MM.1S (cell line): ENCODE results near the gene OR13C3.

Experiments used
- DNase-seq: peaks from one replicate; pipeline ENCODE4 v3.0.0-alpha.2; 2015
- H2AFZ ChIP-seq: fragments of 300-600 bp; sonication (generic); 2 replicates; pipeline ENCODE4 v1.6.0; 2016; ENCODE audit warnings: antibody characterized with exemption, low read length
- H3F3A ChIP-seq: fragments of 300-600 bp; sonication (generic); 2 replicates; pipeline ENCODE4 v1.6.1; 2016; ENCODE audit warnings: mild to moderate bottlenecking, antibody characterized with exemption, low read length, moderate library complexity, mixed read lengths; ENCODE audit not compliant: insufficient read depth
- H3K27ac ChIP-seq: fragments of 300-600 bp; sonication (generic); 2 replicates; pipeline ENCODE4 v1.5.1; 2016; ENCODE audit warnings: mild to moderate bottlenecking, low read length
- H3K27me3 ChIP-seq: fragments of 300-600 bp; sonication (generic); replicated peaks from 2 replicates; pipeline ENCODE4 v1.6.0; 2016; ENCODE audit warnings: low read length; ENCODE audit not compliant: insufficient read depth
- H3K36me3 ChIP-seq: fragments of 300-600 bp; sonication (generic); replicated peaks from 2 replicates; pipeline ENCODE4 v1.6.1; 2016; ENCODE audit warnings: mild to moderate bottlenecking, low read length, mixed read lengths; ENCODE audit not compliant: insufficient read depth
- H3K4me1 ChIP-seq: fragments of 300-600 bp; sonication (generic); 2 replicates; pipeline ENCODE4 v1.6.1; 2016; ENCODE audit warnings: low read length, mixed read lengths
- H3K4me2 ChIP-seq: fragments of 300-600 bp; sonication (generic); 2 replicates; pipeline ENCODE4 v1.6.0; 2016; ENCODE audit warnings: low read depth, low read length
- H3K4me3 ChIP-seq: fragments of 300-600 bp; sonication (generic); 2 replicates; pipeline ENCODE4 v1.5.1; 2016; ENCODE audit warnings: low read length, mixed read lengths
- H3K79me2 ChIP-seq: fragments of 300-600 bp; sonication (generic); 2 replicates; pipeline ENCODE4 v1.6.1; 2016; ENCODE audit warnings: mixed run types, low read length, mixed read lengths
- H3K9ac ChIP-seq: fragments of 300-600 bp; sonication (generic); 2 replicates; pipeline ENCODE4 v1.6.1; 2016; ENCODE audit warnings: low read length, mixed read lengths
- H3K9me2 ChIP-seq: fragments of 300-600 bp; sonication (generic); replicated peaks from 2 replicates; pipeline ENCODE4 v1.6.1; 2016; ENCODE audit warnings: mild to moderate bottlenecking, low read length, mixed read lengths; ENCODE audit not compliant: insufficient read depth
- H3K9me3 ChIP-seq: fragments of 300-600 bp; sonication (generic); replicated peaks from 2 replicates; pipeline ENCODE4 v1.6.1; 2016; ENCODE audit warnings: mild to moderate bottlenecking, low read length, mixed read lengths; ENCODE audit not compliant: insufficient read depth
- H4K20me1 ChIP-seq: fragments of 300-600 bp; sonication (generic); 2 replicates; pipeline ENCODE4 v1.6.1; 2016; ENCODE audit warnings: mild to moderate bottlenecking, low read length, moderate library complexity, mixed read lengths; ENCODE audit not compliant: insufficient read depth
- CTCF ChIP-seq: fragments of 300-600 bp; sonication (generic); IDR thresholded peaks from 2 replicates; pipeline ENCODE4 v1.5.1; 2016; ENCODE audit warnings: antibody characterized with exemption, low read length, mixed read lengths
- EZH2 ChIP-seq: fragments of 300-600 bp; sonication (generic); optimal IDR thresholded peaks from 2 replicates; pipeline ENCODE3; 2017; ENCODE audit warnings: low read depth, mild to moderate bottlenecking, antibody characterized with exemption, low read length, mixed read lengths
- EZH2phosphoT487 ChIP-seq: fragments of 300-600 bp; sonication (generic); IDR thresholded peaks from 2 replicates; pipeline ENCODE4 v1.6.1; 2018; ENCODE audit warnings: antibody characterized with exemption, low read length

The OR13C3 gene

DNA sequence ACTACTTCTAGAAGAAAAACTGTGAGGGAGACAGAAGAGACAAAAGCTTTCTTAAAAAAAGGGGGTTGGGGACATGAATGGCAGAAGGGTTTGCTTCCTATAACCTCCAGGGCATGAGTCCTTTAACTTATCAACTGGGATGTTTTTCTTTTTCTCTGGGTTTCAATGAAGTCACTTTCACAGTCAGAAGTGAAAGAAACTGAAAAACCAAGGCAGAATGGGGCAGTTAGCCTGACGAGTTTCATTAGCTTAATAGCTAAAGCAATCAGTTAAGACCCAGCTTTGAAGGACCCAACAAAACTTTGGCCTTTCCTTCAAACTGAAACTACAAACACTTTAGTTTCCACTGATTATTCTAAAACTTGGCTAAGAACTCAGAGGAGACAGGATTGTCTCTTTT, 27.7 kb upstream of the OR13C3 start:
- Histone ChIP-seq H3K27ac (no peak overlapping the region), H2AFZ (no peak overlapping the region), H4K20me1 (no peaks in the 10 kb centered on the region), H3K36me3 (no peaks in the 10 kb centered on the region), H3F3A (no peaks in the 10 kb centered on the region), H3K4me2 (no peak overlapping the region), H3K9me2 (no peaks in the 10 kb centered on the region), H3K27me3 (no peaks in the 10 kb centered on the region), H3K4me3 (no peak overlapping the region), H3K4me1 (no peaks in the 10 kb centered on the region), H3K9ac (no peak overlapping the region), H3K79me2 (no peaks in the 10 kb centered on the region), H3K9me3 (no peaks in the 10 kb centered on the region)
- DNase-seq = peak; percentile 53
- TF ChIP-seq EZH2phosphoT487 = no peak
- TF ChIP-seq CTCF = no peak
- TF ChIP-seq EZH2 = no peak

GRCh38 chr9:104556830-104557634, 20.4 kb upstream of the OR13C3 start:
- 0 out of 2 replicates have a peak overlapping the region, but pooled peaks have one; percentile 24 for H2AFZ ChIP-seq
- peak; percentile 72 for DNase-seq

GRCh38 chr9:104555521-104555920, 18.9 kb upstream of the OR13C3 start:
- H3K27me3 ChIP-seq = no peaks in the 10 kb centered on the region
- no peaks in the 10 kb centered on the region for H3K79me2 ChIP-seq

More at GRCh38 chr9:104556830-104557634, 20.4 kb upstream of the OR13C3 start:
- no peaks in the 10 kb centered on the region for H3K36me3 ChIP-seq
- H3K79me2 ChIP-seq = no peaks in the 10 kb centered on the region
- no peaks in the 10 kb centered on the region for H4K20me1 ChIP-seq
- no peak overlapping the region for H3K4me3 ChIP-seq
- no peaks in the 10 kb centered on the region for H3K4me1 ChIP-seq
- no peaks in the 10 kb centered on the region for H3K9me3 ChIP-seq
- no peaks in the 10 kb centered on the region for H3F3A ChIP-seq
- TF ChIP-seq CTCF = no peak
- no peak for TF ChIP-seq EZH2phosphoT487
- TF ChIP-seq EZH2 = no peak
- no peak overlapping the region for H3K9ac ChIP-seq
- no peaks in the 10 kb centered on the region for H3K27me3 ChIP-seq
- peak overlapping the region; percentile 25; the same call in 1 of the 2 replicates for H3K27ac ChIP-seq
- no peaks in the 10 kb centered on the region for H3K9me2 ChIP-seq
- H3K4me2 ChIP-seq = peak overlapping the region; percentile 9; the same call in 1 of the 2 replicates

More at GRCh38 chr9:104555521-104555920, 18.9 kb upstream of the OR13C3 start:
- Histone ChIP-seq H4K20me1 (no peaks in the 10 kb centered on the region), H2AFZ (no peak overlapping the region), H3K4me2 (no peak overlapping the region), H3K9ac (no peak overlapping the region), H3F3A (no peaks in the 10 kb centered on the region), H3K36me3 (no peaks in the 10 kb centered on the region), H3K9me3 (no peaks in the 10 kb centered on the region), H3K4me1 (no peaks in the 10 kb centered on the region), H3K9me2 (no peaks in the 10 kb centered on the region), H3K4me3 (no peak overlapping the region), H3K27ac (no peak overlapping the region)
- DNase-seq = no peak
- no peak for TF ChIP-seq EZH2phosphoT487
- TF ChIP-seq EZH2 = no peak
- no peak for TF ChIP-seq CTCF
